Skeletal muscle satellite cell (primary cell): Measurements from ENCODE around the gene KCNQ1.

Source experiments
- H3K27me3 ChIP-seq: 2 replicates; pipeline ENCODE4 v1.7.0; 2013; ENCODE audit warnings: low read length; ENCODE audit not compliant: control insufficient read depth, insufficient read depth
- H3K36me3 ChIP-seq: 2 replicates; pipeline ENCODE4 v1.7.0; 2013; ENCODE audit warnings: mild to moderate bottlenecking, control low read depth, low read length; ENCODE audit not compliant: insufficient read depth
- H3K4me1 ChIP-seq: 2 replicates; pipeline ENCODE4 v1.7.0; 2013; ENCODE audit warnings: low read length; ENCODE audit not compliant: control insufficient read depth, insufficient read depth
- H3K4me2 ChIP-seq: 2 replicates; pipeline ENCODE4 v1.7.0; 2013; ENCODE audit warnings: mild to moderate bottlenecking, low read length
- H3K4me3 ChIP-seq: 2 replicates; pipeline ENCODE4 v1.7.0; 2013; ENCODE audit warnings: low read length
- H3K9ac ChIP-seq: 2 replicates; pipeline ENCODE4 v1.7.0; 2013; ENCODE audit warnings: mild to moderate bottlenecking, low read depth, low read length, moderate library complexity
- H3K9me3 ChIP-seq: replicated peaks from 2 replicates; pipeline ENCODE4 v1.7.0; 2013; ENCODE audit warnings: mild to moderate bottlenecking, control low read depth, low read length

KCNQ1 gene

DNA sequence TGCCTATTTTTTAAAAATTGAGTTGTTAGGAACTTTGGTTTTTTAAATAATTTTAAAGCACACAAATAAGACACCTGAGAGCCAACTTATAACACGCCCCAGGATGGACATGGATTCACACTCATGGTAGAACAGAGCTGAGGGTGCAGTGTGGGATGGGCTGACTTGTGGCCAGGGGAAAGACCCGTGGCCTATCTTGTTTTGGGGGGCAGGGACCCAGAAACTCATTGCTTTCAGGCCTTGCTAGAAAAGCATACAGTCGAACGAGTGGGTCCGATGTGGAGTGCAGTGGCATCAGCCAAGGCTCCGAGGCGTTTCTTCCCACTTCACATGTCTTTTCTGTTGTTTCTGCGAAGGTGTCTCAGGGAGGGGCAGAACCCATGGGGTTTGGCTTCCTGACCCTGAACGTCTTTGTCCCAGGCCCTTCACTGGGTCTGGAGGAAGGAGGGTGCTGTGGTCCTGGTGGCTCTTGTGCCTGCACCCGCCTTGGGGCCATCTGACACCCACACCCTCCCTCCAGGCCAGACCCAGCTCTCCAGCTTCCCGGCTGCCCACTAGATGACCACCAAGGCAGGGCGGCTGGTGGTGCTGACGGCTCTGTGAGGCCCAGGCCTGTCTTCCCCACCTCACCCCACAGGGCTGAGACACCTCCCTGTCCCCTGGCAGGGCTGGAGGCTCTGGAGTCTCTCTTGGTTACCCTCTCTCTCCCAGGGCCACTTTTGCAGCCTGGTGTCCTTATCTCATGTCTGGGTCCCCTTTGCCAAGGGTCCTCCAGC, 120.8 kb downstream of the KCNQ1 start:
- Histone ChIP-seq H3K27me3 (peaks cover 7% of the 10 kb centered on the region), H3K9ac (no peak overlapping the region), H3K36me3 (no peaks in the 10 kb centered on the region), H3K4me3 (no peak overlapping the region), H3K4me2 (no peak overlapping the region), H3K9me3 (no peaks in the 10 kb centered on the region), H3K4me1 (no peaks in the 10 kb centered on the region)

DNA sequence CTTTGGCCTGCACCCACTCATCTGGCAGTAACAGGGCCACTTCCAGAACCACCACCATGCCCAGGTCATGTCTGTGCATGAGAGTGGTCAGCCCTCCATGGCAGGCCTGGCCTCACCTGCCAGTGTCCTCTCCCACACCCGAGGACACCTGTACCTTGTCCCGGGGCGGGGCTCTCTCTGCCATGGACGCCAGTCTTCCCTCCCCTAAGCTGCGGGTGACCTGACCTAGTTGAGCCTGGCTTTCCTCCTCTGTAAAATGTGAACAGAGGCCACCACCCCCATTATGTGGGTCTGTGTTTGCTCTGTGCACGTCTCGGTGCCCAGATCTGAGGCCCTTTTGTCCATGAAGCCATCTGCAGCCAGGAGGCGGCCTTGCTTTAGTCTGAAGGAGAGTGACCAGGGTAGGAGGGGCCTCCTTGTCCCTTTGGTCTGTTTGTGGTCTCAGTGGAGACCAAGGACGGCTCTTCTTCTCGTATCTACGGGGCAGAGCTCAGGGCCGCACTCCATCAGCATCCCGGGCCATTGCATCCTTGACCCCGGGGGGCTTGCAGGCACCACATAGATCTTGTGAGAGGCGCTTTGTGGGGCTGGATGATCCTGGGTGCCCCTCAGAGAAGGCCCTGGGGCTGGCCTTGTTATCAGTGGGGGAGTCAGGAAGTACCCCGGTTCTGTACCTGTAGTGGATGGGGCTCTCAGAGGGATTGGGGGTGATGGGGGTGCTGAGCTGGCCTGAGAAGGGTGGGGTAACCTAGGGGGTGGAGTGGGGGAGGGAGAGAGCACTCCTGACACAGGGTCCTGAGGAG, 121.6 kb downstream of the KCNQ1 start:
- Histone ChIP-seq H3K4me3 (no peak overlapping the region), H3K36me3 (no peaks in the 10 kb centered on the region), H3K4me2 (no peak overlapping the region), H3K9ac (no peak overlapping the region), H3K4me1 (no peaks in the 10 kb centered on the region), H3K9me3 (no peaks in the 10 kb centered on the region), H3K27me3 (peaks cover 7% of the 10 kb centered on the region)

DNA sequence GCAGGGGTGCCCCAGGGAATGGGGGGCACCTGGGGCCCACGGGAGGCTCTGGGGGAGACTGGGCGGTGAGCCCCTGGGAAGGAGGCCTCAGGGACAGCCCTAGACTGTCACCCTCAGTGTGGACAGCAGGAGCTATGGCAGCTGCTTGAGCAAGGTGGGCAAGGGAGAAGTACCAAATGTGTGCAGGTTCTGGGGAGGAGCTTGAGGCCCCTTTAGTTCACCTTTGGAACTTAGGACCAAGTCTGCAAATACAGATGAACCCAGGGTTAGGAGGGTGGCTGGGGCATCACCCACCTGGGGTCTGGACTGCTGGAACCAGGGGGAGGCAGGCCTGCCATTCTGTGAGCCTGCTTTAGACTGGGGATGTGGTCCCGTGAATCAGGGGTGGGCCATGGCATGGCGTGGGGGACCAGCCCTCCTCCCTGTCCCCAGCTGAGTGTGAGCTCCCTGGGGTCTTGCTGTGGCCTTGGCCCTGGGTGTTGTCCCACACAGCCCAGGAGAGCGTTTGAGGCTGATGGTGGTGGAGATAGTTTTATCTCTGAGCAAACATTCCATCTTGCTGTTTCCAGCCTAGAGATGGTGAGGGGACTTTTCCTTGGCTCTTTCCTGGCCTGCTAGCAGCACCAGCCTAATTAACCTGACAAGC, 122.3 kb downstream of the KCNQ1 start:
- H3K4me2 ChIP-seq = no peak overlapping the region
- no peaks in the 10 kb centered on the region for H3K9me3 ChIP-seq
- no peak overlapping the region for H3K9ac ChIP-seq
- H3K27me3 ChIP-seq = peaks cover 7% of the 10 kb centered on the region
- no peaks in the 10 kb centered on the region for H3K36me3 ChIP-seq
- H3K4me3 ChIP-seq = no peak overlapping the region
- no peaks in the 10 kb centered on the region for H3K4me1 ChIP-seq

DNA sequence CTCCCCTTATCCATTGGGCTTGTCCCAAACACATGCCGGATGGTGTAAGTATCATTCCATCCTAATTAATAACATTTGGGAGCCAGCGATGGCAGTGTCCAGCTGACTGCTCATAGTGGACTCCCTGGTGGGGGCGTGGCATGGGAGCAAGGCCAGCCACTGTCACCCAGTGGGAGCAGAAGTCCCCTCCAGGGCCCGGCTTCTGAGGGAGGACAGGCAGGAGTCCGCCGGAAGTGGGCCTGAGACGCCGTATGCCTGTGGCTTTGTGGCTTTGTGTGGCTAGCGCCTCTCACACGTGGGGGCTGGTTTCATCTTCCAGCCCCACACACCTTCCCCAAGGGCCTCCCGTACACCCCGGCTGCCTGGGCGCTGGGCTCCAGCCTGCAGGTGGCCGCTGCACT, 124.5 kb downstream of the KCNQ1 start:
- Histone ChIP-seq H3K4me3 (no peak overlapping the region), H3K9me3 (no peaks in the 10 kb centered on the region)

DNA sequence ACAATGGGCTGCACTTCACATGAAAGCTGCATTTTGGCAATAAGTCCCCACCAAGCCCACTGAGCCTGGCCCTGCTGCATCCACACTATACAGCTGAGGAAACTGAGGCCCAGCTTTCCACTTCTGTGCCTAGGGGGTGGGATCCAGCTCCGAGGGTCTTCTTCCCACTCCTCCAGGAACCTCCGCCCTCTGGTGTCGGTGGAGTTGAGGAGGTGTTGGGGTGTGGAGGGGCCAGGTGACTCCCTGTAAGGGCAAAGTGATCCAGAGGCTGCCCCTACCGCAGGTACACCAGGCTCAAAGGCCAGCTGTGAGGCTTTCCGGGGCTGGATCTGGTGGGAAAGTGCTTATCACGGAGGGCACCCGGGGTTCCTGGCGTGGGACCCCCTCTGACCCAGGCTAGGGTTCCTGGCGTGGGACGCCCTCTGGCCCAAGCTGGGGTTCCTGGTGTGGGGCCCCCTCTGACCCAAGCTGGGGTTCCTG, 125.0 kb downstream of the KCNQ1 start:
- H3K36me3 ChIP-seq = no peaks in the 10 kb centered on the region
- H3K4me2 ChIP-seq = no peak overlapping the region
- H3K27me3 ChIP-seq = peaks cover 5% of the 10 kb centered on the region
- H3K4me3 ChIP-seq = no peak overlapping the region
- H3K9me3 ChIP-seq = no peaks in the 10 kb centered on the region
- H3K9ac ChIP-seq = no peak overlapping the region
- H3K4me1 ChIP-seq = no peaks in the 10 kb centered on the region

More for the DNA sequence above, 124.5 kb downstream of the KCNQ1 start:
- H3K4me2 ChIP-seq = no peak overlapping the region
- H3K4me1 ChIP-seq = no peaks in the 10 kb centered on the region
- H3K27me3 ChIP-seq = peaks cover 7% of the 10 kb centered on the region
- H3K9ac ChIP-seq = no peak overlapping the region
- no peaks in the 10 kb centered on the region for H3K36me3 ChIP-seq

DNA sequence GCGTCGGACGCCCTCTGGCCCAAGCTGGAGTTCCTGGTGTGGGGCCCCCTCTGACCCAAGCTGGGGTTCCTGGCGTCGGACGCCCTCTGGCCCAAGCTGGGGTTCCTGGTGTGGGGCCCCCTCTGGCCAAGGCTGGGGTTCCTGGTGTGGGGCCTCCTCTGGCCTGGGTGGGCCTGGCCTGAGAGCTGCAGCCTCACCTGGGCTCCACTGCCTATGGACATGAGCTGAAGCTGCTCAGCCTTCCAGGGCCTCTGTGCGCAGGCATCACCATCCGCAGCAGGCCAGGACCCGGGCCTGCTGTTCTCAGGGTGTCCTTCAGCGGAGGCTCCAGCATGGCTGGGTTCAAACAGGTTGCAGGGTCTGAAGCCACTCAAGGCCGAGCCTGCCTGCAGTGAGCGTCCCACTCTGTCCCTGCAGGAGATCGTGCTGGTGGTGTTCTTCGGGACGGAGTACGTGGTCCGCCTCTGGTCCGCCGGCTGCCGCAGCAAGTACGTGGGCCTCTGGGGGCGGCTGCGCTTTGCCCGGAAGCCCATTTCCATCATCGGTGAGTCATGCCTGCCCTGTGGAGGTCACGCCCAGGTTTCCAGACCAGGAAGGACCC, 125.5 kb downstream of the KCNQ1 start:
- H3K4me3 ChIP-seq = no peak overlapping the region
- no peaks in the 10 kb centered on the region for H3K4me1 ChIP-seq
- H3K9ac ChIP-seq = no peak overlapping the region
- no peak overlapping the region for H3K4me2 ChIP-seq
- H3K36me3 ChIP-seq = no peaks in the 10 kb centered on the region
- H3K27me3 ChIP-seq = peaks cover 3% of the 10 kb centered on the region
- no peaks in the 10 kb centered on the region for H3K9me3 ChIP-seq

DNA sequence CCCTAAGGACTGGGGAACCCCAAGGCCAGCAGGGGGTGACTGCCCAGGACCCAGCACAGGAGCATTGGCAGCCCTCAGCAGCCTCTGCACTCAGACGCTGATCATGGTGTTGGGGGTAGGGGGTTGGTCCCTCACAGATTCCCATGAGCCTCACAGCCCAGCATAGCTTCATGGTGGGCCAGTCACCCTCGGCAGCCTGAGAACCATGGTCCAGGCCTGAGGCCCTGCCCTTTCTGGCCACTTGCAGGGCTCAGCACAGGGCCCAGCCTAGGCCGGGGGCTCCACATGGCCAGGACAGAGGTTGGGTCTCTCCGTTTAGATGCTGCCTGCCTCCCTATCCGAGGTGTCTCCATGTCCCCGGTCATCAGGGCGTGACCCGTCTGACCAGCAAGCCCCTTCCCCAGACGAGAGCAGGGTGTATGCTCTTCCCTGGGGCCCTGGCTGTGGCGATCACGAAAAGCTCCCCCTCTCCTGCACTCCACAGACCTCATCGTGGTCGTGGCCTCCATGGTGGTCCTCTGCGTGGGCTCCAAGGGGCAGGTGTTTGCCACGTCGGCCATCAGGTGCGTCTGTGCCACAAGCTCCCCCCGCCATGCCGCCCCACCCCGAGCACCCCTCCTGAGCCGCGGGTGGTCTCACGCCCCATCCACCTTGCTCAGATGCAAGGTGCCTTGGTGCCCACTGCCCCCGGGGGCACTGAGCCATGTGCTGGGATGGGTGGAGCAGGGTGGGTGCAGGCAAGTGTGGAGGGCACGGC, 126.2 kb downstream of the KCNQ1 start:
- Histone ChIP-seq H3K9ac (no peak overlapping the region), H3K9me3 (no peaks in the 10 kb centered on the region), H3K36me3 (no peaks in the 10 kb centered on the region), H3K27me3 (peaks cover 3% of the 10 kb centered on the region), H3K4me1 (no peaks in the 10 kb centered on the region), H3K4me3 (no peak overlapping the region), H3K4me2 (no peak overlapping the region)

DNA sequence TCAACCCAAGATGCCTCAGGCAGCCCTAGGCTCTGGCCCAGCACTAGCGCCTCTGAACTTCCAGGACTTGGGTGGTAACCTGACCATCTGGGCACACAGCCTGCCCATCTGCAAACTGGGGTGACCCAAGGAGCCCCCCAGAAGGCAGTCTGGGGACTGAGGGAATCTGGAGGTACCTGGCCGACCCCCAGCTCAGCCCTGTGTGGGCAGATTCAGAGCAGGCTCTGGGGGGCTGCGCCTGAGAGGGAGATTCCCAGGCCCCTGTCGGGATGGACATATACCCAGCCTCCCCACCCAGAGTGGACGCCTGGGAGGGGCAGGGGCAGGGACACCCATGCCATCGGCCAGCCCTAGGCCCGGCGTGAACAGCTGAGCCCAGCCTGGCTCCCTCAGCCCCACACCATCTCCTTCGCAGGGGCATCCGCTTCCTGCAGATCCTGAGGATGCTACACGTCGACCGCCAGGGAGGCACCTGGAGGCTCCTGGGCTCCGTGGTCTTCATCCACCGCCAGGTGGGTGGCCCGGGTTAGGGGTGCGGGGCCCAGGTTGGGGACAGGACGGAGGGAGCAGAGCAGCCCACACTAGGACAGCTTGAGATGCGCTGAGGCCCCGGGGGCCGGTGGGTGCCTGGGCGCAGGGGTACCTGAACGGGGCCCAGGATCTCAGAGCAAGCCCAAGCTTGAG, 126.9 kb downstream of the KCNQ1 start:
- H3K9me3 ChIP-seq = no peaks in the 10 kb centered on the region
- H3K36me3 ChIP-seq = no peaks in the 10 kb centered on the region
- H3K4me2 ChIP-seq = no peak overlapping the region
- H3K27me3 ChIP-seq = no peaks in the 10 kb centered on the region
- H3K9ac ChIP-seq = no peak overlapping the region
- no peaks in the 10 kb centered on the region for H3K4me1 ChIP-seq
- no peak overlapping the region for H3K4me3 ChIP-seq

DNA sequence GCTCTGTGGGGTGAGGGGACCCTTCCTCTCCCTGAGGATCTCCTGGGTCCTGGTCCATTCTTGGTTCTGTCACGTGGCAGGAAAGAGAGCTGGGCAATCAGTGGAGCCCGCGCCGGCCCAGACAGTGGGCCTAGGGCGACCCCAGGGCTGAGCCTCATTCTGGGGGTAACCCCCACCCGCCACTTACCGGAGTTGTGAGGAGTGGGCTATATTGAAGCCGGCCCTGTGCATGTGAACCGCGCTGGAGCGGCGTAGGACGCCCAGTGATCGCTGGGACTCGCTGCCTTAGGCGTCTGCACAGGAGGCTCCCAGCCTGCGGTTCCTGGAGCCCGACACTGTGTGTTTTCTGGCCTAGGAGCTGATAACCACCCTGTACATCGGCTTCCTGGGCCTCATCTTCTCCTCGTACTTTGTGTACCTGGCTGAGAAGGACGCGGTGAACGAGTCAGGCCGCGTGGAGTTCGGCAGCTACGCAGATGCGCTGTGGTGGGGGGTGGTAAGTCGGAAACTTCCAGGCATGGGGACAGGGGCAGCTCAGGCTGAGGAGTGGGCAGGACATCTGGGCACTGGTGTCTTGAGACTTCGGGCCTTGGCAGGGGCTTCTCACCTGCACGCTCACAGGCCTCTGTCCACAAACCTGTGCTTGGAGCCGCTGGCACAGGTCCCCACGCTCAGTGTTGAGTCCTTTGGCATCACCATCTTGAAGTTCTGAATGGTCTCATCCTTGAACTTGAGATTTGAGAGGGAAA, 127.9 kb downstream of the KCNQ1 start:
- Histone ChIP-seq H3K9me3 (no peaks in the 10 kb centered on the region), H3K4me3 (no peak overlapping the region), H3K36me3 (no peaks in the 10 kb centered on the region), H3K4me1 (no peaks in the 10 kb centered on the region), H3K27me3 (no peaks in the 10 kb centered on the region), H3K4me2 (no peak overlapping the region), H3K9ac (no peak overlapping the region)
